ENCODE data around the gene NXPH3. TPM values are rescaled to one million over a fixed set of nuclear protein-coding genes. Genes with fewer than 3 reads are reported as not detected.
A peak's percentile ranks its signal among the peaks of the same experiment; 100 is the strongest.

NXPH3 gene
- total and polyA plus RNA-seq, 9 of the 15 experiments (the other 6 are each of a cell fraction or from before 2014, with no cell fraction given), result 0.04 to 0.27 (median 0.07) TPM; not detected in 2

GRCh38 chr17:49580055-49580721 is 4.5 kb downstream of the NXPH3 start (continued):
- TF ChIP-seq MNT (conservative IDR thresholded peaks at IDR 0.05) (no peak), ZSCAN32 (CRISPR knock-in tag; IDR thresholded peaks at IDR 0.05) (no peak), NR3C1 (CRISPR knock-in tag; IDR thresholded peaks at IDR 0.05) (no peak), CAMTA2 (CRISPR knock-in tag; conservative IDR thresholded peaks at IDR 0.05) (no peak)

GRCh38 chr17:49580981-49581647 is 5.4 kb downstream of the NXPH3 start:
- in situ Hi-C loops (cut with MboI) (no loop called here), intact Hi-C loops (cut with micrococcal nuclease) (no loop called here)
- POLR2A ChIA-PET, result interaction anchor here (0.5 to 1.5 kb wide), 3 partner anchors 104 to 279 kb away, joined by 3 to 5 read pairs (median 5); no protein-coding TSS in a partner anchor
- no peaks in the 10 kb centered on the region for H3K36me3 ChIP-seq (ENCODE audit: control insufficient read depth, insufficient read depth, low read length)
- H4K20me1 ChIP-seq (replicated peaks; ENCODE audit: control insufficient read depth, insufficient read depth, low read length), result peaks cover 7% of the 10 kb centered on the region
- H3K27ac ChIP-seq (ENCODE audit: extremely low read depth, low read depth, low read length), result no peak overlapping the region
- DNase-seq (ENCODE audit: extremely low read depth in 1 of 4, low spot score in 3 of 4), result no peak
- CTCF ChIA-PET (ENCODE audit: low intra/inter-chr PET ratio), result no interaction called here
- no peak overlapping the region for H3K4me2 ChIP-seq (ENCODE audit: insufficient read depth, low read length)
- ATAC-seq, result no peak
- TF ChIP-seq ESRRA (IDR thresholded peaks at IDR 0.05; ENCODE audit: borderline replicate concordance, low read depth) (0 out of 2 replicates have a peak, but pooled peaks have one; percentile 23), HNRNPUL1 (IDR thresholded peaks at IDR 0.05; ENCODE audit: low read length) (no peak)
- H3K9me1 ChIP-seq (ENCODE audit: control insufficient read depth, insufficient read depth, low read length), result no peaks in the 10 kb centered on the region
- H3K9ac ChIP-seq (ENCODE audit: insufficient read depth in 1 of 2, low read depth in 2 of 2, low read length in 2 of 2), result 0 out of 4 replicates have a peak overlapping the region, but pooled peaks of 1 of the 2 experiments have one; percentile 19
- WGBS (ENCODE audit: insufficient coverage, low coverage, missing lambda C conversion rate), result 48% methylated on average over 10 of the region's 12 CpGs
- H3K4me1 ChIP-seq (replicated peaks in 1 of 2; ENCODE audit: control insufficient read depth in 2 of 2, insufficient read depth in 2 of 2, low read length in 2 of 2), result peaks cover 8 to 42% of the 10 kb centered on the region in 2 experiments; a peak in 4 of 5 replicates
- BruUV-seq (replicated peaks), result no TSS peak
- H3K79me2 ChIP-seq (ENCODE audit: control insufficient read depth, insufficient read depth, low read length), result no peaks in the 10 kb centered on the region
- no peaks in the 10 kb centered on the region for H3K9me3 ChIP-seq (replicated peaks; ENCODE audit: control insufficient read depth, insufficient read depth, low read depth, low read length)
- H2AFZ ChIP-seq (ENCODE audit: low read depth, low read length), result no peak overlapping the region
- no peaks in the 10 kb centered on the region; a peak in 1 of 5 replicates for H3K27me3 ChIP-seq (ENCODE audit: control insufficient read depth in 2 of 2, insufficient read depth in 2 of 2, low read length in 2 of 2)
- FAIRE-seq, result no peak
- H3K4me3 ChIP-seq, result no peak overlapping the region

All from K562 (cell line).